ENCODE data around the gene KRTAP5-6. TPM values are rescaled to one million over a fixed set of nuclear protein-coding genes. Genes with fewer than 3 reads are reported as not detected.
A peak's percentile ranks its signal among the peaks of the same experiment; 100 is the strongest.
"Not testable (repeated sequence)": the region's sequence is repeated elsewhere in the genome, so short reads cannot be mapped to it uniquely, and the experiment has no call there.

KRTAP5-6 gene
- total RNA-seq, 1 experiment from 2014 or later: not detected

- Histone ChIP-seq H3K9me3 (replicated peaks) (no peaks in the 10 kb centered on the region), H3K36me3 (no peaks in the 10 kb centered on the region), H3K27me3 (no peaks in the 10 kb centered on the region), H3K4me3 (no peak overlapping the region), H3K4me1 (peaks cover 55% of the 10 kb centered on the region), H3K27ac (peak overlapping the region; percentile 85)
- peak; percentile 45 to 62 for DNase-seq
These were observed 41.6 kb upstream of the KRTAP5-6 start for GRCh38 chr11:1655168-1656060.

- H3K27ac ChIP-seq: peak overlapping the region; percentile 85
- H3K27me3 ChIP-seq: no peaks in the 10 kb centered on the region
- H3K9me3 ChIP-seq (replicated peaks): no peaks in the 10 kb centered on the region
- H3K4me3 ChIP-seq: no peak overlapping the region
- H3K4me1 ChIP-seq: peaks cover 52% of the 10 kb centered on the region
- H3K36me3 ChIP-seq: no peaks in the 10 kb centered on the region
- peak; percentile 74 to 82 for DNase-seq
These were observed 40.9 kb upstream of the KRTAP5-6 start for GRCh38 chr11:1656061-1656441.

- Histone ChIP-seq H3K36me3 (no peaks in the 10 kb centered on the region), H3K9me3 (replicated peaks) (no peaks in the 10 kb centered on the region), H3K27me3 (no peaks in the 10 kb centered on the region), H3K4me3 (no peak overlapping the region), H3K27ac (peak overlapping the region; percentile 85; the same call in 1 of the 2 replicates), H3K4me1 (peaks cover 46% of the 10 kb centered on the region)
- DNase-seq: no peak
These were observed 40.3 kb upstream of the KRTAP5-6 start for GRCh38 chr11:1656670-1657069.

- Histone ChIP-seq H3K4me1 (peaks cover 21% of the 10 kb centered on the region), H3K36me3 (no peaks in the 10 kb centered on the region), H3K27me3 (no peaks in the 10 kb centered on the region), H3K9me3 (replicated peaks) (no peaks in the 10 kb centered on the region), H3K27ac (no peak overlapping the region), H3K4me3 (no peak overlapping the region)
- DNase-seq: no peak
These were observed 37.5 kb upstream of the KRTAP5-6 start for GRCh38 chr11:1659506-1659905.

GRCh38 chr11:1660111-1660867 lies 36.7 kb upstream of the KRTAP5-6 start:
- H3K27me3 ChIP-seq: no peaks in the 10 kb centered on the region
- H3K9me3 ChIP-seq (replicated peaks): no peaks in the 10 kb centered on the region
- no peak for DNase-seq
- H3K4me1 ChIP-seq: peaks cover 15% of the 10 kb centered on the region
- no peaks in the 10 kb centered on the region for H3K36me3 ChIP-seq
- H3K4me3 ChIP-seq: no peak overlapping the region
- no peak overlapping the region for H3K27ac ChIP-seq

GRCh38 chr11:1661454-1662269 lies 35.3 kb upstream of the KRTAP5-6 start:
- not testable (repeated sequence) for H3K4me1 ChIP-seq; DNase-seq; H3K4me3 ChIP-seq; H3K36me3 ChIP-seq; H3K27ac ChIP-seq; H3K27me3 ChIP-seq; H3K9me3 ChIP-seq (replicated peaks)

GRCh38 chr11:1662699-1663283 lies 34.2 kb upstream of the KRTAP5-6 start:
- not testable (repeated sequence) for H3K27me3 ChIP-seq; DNase-seq; H3K4me3 ChIP-seq; H3K9me3 ChIP-seq (replicated peaks); H3K27ac ChIP-seq; H3K4me1 ChIP-seq; H3K36me3 ChIP-seq

GRCh38 chr11:1665313-1665712 lies 31.7 kb upstream of the KRTAP5-6 start:
- Histone ChIP-seq H3K27me3 (peaks cover 2% of the 10 kb centered on the region; the same call in 1 of the 2 replicates), H3K4me1 (no peaks in the 10 kb centered on the region), H3K9me3 (replicated peaks) (no peaks in the 10 kb centered on the region), H3K36me3 (no peaks in the 10 kb centered on the region), H3K27ac (no peak overlapping the region), H3K4me3 (no peak overlapping the region)
- DNase-seq: no peak

GRCh38 chr11:1667121-1667850 lies 29.7 kb upstream of the KRTAP5-6 start:
- no peaks in the 10 kb centered on the region for H3K36me3 ChIP-seq
- no peak for DNase-seq

GRCh38 chr11:1667906-1668305 lies 29.1 kb upstream of the KRTAP5-6 start:
- H3K27ac ChIP-seq: no peak overlapping the region
- H3K9me3 ChIP-seq (replicated peaks): no peaks in the 10 kb centered on the region
- peaks cover 2% of the 10 kb centered on the region; the same call in 1 of the 2 replicates for H3K27me3 ChIP-seq
- H3K4me3 ChIP-seq: no peak overlapping the region
- no peak for DNase-seq
- H3K4me1 ChIP-seq: no peaks in the 10 kb centered on the region
- H3K36me3 ChIP-seq: no peaks in the 10 kb centered on the region

More at GRCh38 chr11:1667121-1667850, 29.7 kb upstream of the KRTAP5-6 start:
- Histone ChIP-seq H3K4me1 (no peaks in the 10 kb centered on the region), H3K27me3 (peaks cover 2% of the 10 kb centered on the region; the same call in 1 of the 2 replicates), H3K27ac (no peak overlapping the region), H3K4me3 (no peak overlapping the region), H3K9me3 (replicated peaks) (no peaks in the 10 kb centered on the region)

- Histone ChIP-seq H3K4me1 (no peaks in the 10 kb centered on the region), H3K4me3 (no peak overlapping the region), H3K27me3 (peaks cover 2% of the 10 kb centered on the region; the same call in 1 of the 2 replicates), H3K9me3 (replicated peaks) (no peaks in the 10 kb centered on the region), H3K36me3 (no peaks in the 10 kb centered on the region), H3K27ac (no peak overlapping the region)
- no peak for DNase-seq
These were observed 28.0 kb upstream of the KRTAP5-6 start for GRCh38 chr11:1668911-1669473.

GRCh38 chr11:1669546-1670218 lies 27.3 kb upstream of the KRTAP5-6 start:
- Histone ChIP-seq H3K4me1 (no peaks in the 10 kb centered on the region), H3K36me3 (no peaks in the 10 kb centered on the region), H3K27me3 (peaks cover 2% of the 10 kb centered on the region; the same call in 1 of the 2 replicates), H3K9me3 (replicated peaks) (no peaks in the 10 kb centered on the region), H3K27ac (no peak overlapping the region), H3K4me3 (no peak overlapping the region)
- DNase-seq: no peak

GRCh38 chr11:1670457-1670856 lies 26.5 kb upstream of the KRTAP5-6 start:
- not testable (repeated sequence) for H3K4me3 ChIP-seq; DNase-seq; H3K4me1 ChIP-seq; H3K9me3 ChIP-seq (replicated peaks); H3K36me3 ChIP-seq; H3K27ac ChIP-seq; H3K27me3 ChIP-seq
